D721Med (cell line): ENCODE measurements around the gene SSR3.

Source experiments
- DNase-seq: peaks from one replicate; pipeline ENCODE4 v3.0.0; 2011; ENCODE audit warnings: low spot score; ENCODE audit not compliant: insufficient read length
- FAIRE-seq: peaks from 2 replicates; lab custom pipeline; 2011; peaks lifted over from hg19 to GRCh38; lab: Jason Lieb, UNC
- TF ChIP-seq, protein P1 (sequence below): IDR thresholded peaks from 2 replicates; pipeline ENCODE4 v1.5.1; 2012; ENCODE audit warnings: mild to moderate bottlenecking, control low read depth; ENCODE audit not compliant: insufficient read depth; ENCODE audit errors: missing control alignments

The SSR3 gene

DNA sequence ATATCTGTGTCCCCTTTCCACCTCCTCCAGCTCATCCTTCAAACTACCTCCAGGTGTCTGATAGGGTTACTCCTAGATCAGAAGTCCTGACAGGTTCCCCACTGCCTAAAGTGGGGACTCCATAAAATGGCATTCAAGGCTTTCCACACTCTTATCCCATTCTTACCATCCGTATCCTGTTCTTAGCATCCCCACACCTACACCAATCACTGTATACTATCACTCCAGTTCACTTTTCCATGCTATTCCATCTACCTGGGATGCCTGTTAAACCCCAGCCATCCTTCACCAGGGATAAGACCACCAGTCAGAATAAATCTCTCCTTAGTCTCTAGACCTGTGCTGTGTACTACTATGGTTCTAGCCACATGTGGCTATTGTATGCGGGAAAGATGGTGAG, 19.1 kb downstream of the SSR3 start:
- TF ChIP-seq, protein P1, sequence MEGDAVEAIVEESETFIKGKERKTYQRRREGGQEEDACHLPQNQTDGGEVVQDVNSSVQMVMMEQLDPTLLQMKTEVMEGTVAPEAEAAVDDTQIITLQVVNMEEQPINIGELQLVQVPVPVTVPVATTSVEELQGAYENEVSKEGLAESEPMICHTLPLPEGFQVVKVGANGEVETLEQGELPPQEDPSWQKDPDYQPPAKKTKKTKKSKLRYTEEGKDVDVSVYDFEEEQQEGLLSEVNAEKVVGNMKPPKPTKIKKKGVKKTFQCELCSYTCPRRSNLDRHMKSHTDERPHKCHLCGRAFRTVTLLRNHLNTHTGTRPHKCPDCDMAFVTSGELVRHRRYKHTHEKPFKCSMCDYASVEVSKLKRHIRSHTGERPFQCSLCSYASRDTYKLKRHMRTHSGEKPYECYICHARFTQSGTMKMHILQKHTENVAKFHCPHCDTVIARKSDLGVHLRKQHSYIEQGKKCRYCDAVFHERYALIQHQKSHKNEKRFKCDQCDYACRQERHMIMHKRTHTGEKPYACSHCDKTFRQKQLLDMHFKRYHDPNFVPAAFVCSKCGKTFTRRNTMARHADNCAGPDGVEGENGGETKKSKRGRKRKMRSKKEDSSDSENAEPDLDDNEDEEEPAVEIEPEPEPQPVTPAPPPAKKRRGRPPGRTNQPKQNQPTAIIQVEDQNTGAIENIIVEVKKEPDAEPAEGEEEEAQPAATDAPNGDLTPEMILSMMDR: no peak
- DNase-seq: no peak
- no peak for FAIRE-seq

DNA sequence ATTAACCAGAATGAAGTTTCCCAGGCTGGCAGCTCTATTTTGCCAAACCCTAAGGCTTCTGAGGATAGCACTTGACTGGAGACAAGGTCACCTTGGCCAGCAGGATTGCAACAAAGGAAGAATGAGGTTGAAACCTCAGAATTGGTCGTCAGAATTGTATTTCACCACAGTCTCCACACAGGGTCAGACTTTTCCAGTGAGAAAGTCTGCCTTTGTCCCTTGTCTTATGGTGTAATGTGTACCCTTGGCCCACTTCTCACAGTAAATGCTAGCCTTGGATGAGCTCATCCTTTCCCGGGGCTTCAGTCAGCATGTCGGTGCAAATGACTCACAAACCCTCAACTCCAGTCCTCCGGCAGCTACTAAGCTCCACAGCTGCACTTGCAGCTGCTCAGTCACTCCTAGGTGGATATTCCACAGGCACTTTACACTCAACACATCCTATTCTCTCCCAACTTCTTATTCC, 19.7 kb downstream of the SSR3 start:
- TF ChIP-seq, protein P1: no peak
- no peak for FAIRE-seq
- DNase-seq: no peak

DNA sequence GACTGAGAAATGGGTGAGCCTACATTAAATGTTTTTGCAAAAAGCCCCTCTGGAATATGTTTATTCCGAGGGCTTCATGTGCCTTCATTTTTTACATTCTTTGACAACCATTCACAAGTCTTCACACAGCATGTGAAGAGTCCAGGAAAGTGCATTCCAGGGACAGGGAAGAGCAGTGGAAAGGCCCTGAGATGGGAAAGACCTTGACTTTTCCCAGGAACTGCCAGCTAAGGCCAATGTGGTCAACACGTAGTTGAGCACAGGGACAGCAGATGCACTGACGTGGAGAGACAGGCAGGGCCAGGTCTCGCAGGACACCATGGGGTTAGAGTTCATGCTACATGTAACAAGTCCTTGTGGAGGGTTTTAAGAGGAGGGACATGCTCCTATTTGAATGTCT, 21.7 kb downstream of the SSR3 start:
- DNase-seq (no peak), FAIRE-seq (no peak)
- TF ChIP-seq, protein P1: no peak

DNA sequence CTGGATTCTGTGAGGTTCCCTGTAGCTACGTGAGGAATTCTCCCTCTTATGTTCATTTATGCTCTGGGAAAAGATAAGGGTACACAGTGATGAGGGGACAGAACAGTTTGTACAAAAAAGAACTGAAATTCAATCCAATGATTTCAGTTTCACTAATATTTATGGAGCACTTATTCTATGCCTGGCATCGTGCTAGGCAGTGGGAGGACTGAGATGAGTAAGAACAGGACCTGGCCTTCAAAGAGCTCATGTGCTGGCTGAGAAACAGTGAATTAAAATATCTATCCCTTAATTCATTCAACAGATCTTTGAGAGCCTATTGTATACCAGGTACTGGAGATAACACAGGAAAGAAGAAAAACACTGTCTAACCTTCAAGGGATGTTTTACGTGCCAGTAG, 22.2 kb downstream of the SSR3 start:
- TF ChIP-seq, protein P1: no peak
- DNase-seq (no peak), FAIRE-seq (no peak)

DNA sequence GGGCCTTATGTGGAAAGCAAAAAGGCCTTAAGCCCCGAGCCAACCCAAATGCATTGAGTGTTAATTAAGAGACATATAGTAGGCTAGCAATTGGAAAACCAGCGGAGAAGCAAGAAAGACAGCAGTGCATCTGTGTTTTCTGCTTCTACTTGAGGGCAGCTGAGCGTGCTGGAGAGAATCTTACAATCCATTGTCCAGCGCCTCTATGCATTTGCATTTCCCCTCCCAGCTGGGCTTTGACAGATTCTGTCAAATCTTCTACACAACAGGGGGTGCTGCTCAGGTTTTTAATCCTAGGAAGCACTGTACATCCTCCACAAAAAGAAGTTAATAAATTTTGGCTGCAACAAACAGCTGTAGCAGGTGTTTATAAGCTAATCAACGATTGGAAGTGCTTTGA, 23.9 kb downstream of the SSR3 start:
- DNase-seq (no peak), FAIRE-seq (no peak)
- TF ChIP-seq, protein P1: no peak

DNA sequence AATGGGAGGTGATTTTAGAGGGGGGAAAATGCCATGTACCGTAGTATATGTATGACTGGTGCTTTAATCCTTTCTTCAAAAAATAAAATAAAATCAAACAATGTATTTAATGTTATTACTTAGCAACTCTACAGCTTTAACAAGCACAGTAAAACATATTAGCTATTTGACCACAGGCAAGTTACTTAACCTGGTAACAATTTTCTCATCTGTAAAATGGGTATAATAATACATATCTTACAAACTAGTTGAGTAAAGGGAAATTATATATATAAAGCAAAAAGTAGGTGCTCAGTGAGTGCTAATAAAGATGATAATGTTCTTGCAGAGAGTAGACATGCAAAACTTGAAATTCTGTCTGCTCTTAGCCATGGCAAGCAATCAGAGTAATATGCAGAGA, 27.9 kb downstream of the SSR3 start:
- FAIRE-seq (no peak), DNase-seq (no peak)
- TF ChIP-seq, protein P1: no peak

DNA sequence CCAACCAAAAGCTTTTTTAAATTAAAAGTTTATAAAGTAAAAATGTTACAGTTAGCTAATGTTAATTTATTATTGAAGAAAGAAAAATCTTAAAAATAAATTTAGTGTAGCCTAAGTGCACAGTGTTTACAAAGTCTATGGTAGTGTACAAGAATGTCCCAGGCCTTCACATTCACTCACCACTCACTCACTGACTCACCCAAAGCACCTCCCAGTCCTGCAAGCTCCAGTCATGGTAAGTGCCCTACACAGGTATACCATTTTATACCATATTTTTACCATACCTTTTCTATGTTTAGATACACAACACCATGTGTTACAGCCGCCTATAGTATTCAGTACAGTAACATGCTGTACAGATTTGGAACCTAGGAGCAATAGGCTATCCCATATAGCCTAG, 29.1 kb downstream of the SSR3 start:
- FAIRE-seq (no peak), DNase-seq (no peak)
- TF ChIP-seq, protein P1: no peak
